ENCODE results near the gene ARL15.

- TF ChIP-seq POLR2AphosphoS5 (IDR thresholded peaks at IDR 0.05; ENCODE audit: insufficient read depth in 1 of 2, low read depth in 1 of 2) (no peak), POLR2A (IDR thresholded peaks at IDR 0.05) (no peak)
- TF ChIP-seq, protein P1, sequence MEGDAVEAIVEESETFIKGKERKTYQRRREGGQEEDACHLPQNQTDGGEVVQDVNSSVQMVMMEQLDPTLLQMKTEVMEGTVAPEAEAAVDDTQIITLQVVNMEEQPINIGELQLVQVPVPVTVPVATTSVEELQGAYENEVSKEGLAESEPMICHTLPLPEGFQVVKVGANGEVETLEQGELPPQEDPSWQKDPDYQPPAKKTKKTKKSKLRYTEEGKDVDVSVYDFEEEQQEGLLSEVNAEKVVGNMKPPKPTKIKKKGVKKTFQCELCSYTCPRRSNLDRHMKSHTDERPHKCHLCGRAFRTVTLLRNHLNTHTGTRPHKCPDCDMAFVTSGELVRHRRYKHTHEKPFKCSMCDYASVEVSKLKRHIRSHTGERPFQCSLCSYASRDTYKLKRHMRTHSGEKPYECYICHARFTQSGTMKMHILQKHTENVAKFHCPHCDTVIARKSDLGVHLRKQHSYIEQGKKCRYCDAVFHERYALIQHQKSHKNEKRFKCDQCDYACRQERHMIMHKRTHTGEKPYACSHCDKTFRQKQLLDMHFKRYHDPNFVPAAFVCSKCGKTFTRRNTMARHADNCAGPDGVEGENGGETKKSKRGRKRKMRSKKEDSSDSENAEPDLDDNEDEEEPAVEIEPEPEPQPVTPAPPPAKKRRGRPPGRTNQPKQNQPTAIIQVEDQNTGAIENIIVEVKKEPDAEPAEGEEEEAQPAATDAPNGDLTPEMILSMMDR (IDR thresholded peaks at IDR 0.05), result no peak
Observed at GRCh38 chr5:53907827-53908226, 402.5 kb downstream of the ARL15 start.

Measured in vagina (tissue), 2 donors.